ENCODE results near the gene FAM237B.

DNA sequence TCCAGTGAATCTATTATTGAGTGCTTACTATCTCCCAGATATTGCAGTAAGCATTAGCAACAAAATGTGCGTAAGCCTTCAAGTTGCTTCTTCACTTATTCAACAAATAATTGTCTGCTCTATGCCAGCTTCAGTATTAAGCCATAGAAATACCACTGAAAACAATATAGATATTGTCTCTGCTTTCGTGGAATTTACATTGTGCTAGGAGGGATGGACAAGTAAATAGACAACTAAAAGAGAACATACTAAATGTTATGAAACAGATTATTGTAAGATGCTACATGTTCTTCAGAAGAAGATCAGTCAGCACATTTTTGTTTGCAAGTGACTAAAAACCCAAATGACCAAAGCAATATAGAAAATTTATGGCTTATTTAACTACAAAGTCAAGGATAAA, 48.9 kb downstream of the FAM237B start:
- TF ChIP-seq, protein P1, sequence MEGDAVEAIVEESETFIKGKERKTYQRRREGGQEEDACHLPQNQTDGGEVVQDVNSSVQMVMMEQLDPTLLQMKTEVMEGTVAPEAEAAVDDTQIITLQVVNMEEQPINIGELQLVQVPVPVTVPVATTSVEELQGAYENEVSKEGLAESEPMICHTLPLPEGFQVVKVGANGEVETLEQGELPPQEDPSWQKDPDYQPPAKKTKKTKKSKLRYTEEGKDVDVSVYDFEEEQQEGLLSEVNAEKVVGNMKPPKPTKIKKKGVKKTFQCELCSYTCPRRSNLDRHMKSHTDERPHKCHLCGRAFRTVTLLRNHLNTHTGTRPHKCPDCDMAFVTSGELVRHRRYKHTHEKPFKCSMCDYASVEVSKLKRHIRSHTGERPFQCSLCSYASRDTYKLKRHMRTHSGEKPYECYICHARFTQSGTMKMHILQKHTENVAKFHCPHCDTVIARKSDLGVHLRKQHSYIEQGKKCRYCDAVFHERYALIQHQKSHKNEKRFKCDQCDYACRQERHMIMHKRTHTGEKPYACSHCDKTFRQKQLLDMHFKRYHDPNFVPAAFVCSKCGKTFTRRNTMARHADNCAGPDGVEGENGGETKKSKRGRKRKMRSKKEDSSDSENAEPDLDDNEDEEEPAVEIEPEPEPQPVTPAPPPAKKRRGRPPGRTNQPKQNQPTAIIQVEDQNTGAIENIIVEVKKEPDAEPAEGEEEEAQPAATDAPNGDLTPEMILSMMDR (IDR thresholded peaks at IDR 0.05): no peak
- no peak for TF ChIP-seq EZH2 (IDR thresholded peaks at IDR 0.05)

All from neural progenitor cell (in vitro differentiated cells).